ENCODE data around the gene MAPK12. TPM values are rescaled to one million over a fixed set of nuclear protein-coding genes. Genes with fewer than 3 reads are reported as not detected.

Gene MAPK12
- total and polyA plus RNA-seq, 4 donors = 0.83 to 2.8 (median 1.9) TPM

- no peaks in the 10 kb centered on the region for H3K36me3 ChIP-seq (ENCODE audit: control insufficient read depth in 4 of 4, insufficient read depth in 3 of 4, low read depth in 1 of 4, low read length in 3 of 4)
- peaks cover 32 to 80% (median 52%) of the 10 kb centered on the region in 4 donors for H3K4me1 ChIP-seq (ENCODE audit: control insufficient read depth in 4 of 4, insufficient read depth in 4 of 4, low read length in 3 of 4)
- 42% methylated on average over 11 of the region's 11 CpGs for whole genome bisulfite sequencing
- no peaks in the 10 kb centered on the region for H3K27me3 ChIP-seq (ENCODE audit: control insufficient read depth in 4 of 4, insufficient read depth in 4 of 4, low read length in 3 of 4)
- peak overlapping the region; percentile 75 to 85 for H3K27ac ChIP-seq (ENCODE audit: low read depth in 1 of 2, low read length in 2 of 2)
- no peak overlapping the region for H3K9ac ChIP-seq (ENCODE audit: low read depth in 1 of 2, low read length in 2 of 2)
- no peak for TF ChIP-seq REST (IDR thresholded peaks at IDR 0.05)
- no peak for TF ChIP-seq EGR1 (IDR thresholded peaks at IDR 0.05; ENCODE audit: low read depth in 2 of 2)
- TF ChIP-seq YY1 (IDR thresholded peaks at IDR 0.05) = no peak
- no peak for TF ChIP-seq ZBTB33 (IDR thresholded peaks at IDR 0.05)
- TF ChIP-seq, protein P1, sequence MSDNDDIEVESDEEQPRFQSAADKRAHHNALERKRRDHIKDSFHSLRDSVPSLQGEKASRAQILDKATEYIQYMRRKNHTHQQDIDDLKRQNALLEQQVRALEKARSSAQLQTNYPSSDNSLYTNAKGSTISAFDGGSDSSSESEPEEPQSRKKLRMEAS (IDR thresholded peaks at IDR 0.05) = no peak
- no peak for TF ChIP-seq TAF1 (conservative IDR thresholded peaks at IDR 0.05)
- TF ChIP-seq HNF4A (conservative IDR thresholded peaks at IDR 0.05) = no peak
- TF ChIP-seq FOXA1 (IDR thresholded peaks at IDR 0.05) = no peak
- no peak for TF ChIP-seq SP1 (IDR thresholded peaks at IDR 0.05)
- TF ChIP-seq FOXA2 (IDR thresholded peaks at IDR 0.05) = no peak
- no peak for DNase-seq (ENCODE audit: low spot score)
- no peak overlapping the region for H3K4me3 ChIP-seq (ENCODE audit: low read depth in 1 of 3, low read length in 3 of 3)
- no peaks in the 10 kb centered on the region for H3K9me3 ChIP-seq (ENCODE audit: control insufficient read depth in 4 of 4, low read length in 3 of 4)
Observed at GRCh38 chr22:50303848-50304527, 42.5 kb upstream of the MAPK12 start.

- TF ChIP-seq YY1 (IDR thresholded peaks at IDR 0.05) (no peak), RAD21 (IDR thresholded peaks at IDR 0.05) (no peak), EGR1 (IDR thresholded peaks at IDR 0.05; ENCODE audit: low read depth in 2 of 2) (no peak), CTCF (IDR thresholded peaks at IDR 0.05; ENCODE audit: low read depth, low read length, missing input control) (no peak), HNF4G (IDR thresholded peaks at IDR 0.05) (no peak), REST (IDR thresholded peaks at IDR 0.05) (no peak), NR2F2 (IDR thresholded peaks at IDR 0.05) (no peak), TAF1 (conservative IDR thresholded peaks at IDR 0.05) (no peak), ZBTB33 (IDR thresholded peaks at IDR 0.05) (no peak), SP1 (IDR thresholded peaks at IDR 0.05) (no peak), GABPA (IDR thresholded peaks at IDR 0.05 in 1 of 2, conservative IDR thresholded peaks at IDR 0.05 in 1 of 2) (no peak)
- TF ChIP-seq, protein P2, sequence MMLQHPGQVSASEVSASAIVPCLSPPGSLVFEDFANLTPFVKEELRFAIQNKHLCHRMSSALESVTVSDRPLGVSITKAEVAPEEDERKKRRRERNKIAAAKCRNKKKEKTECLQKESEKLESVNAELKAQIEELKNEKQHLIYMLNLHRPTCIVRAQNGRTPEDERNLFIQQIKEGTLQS (IDR thresholded peaks at IDR 0.05) = no peak
- TF ChIP-seq, protein P1 (IDR thresholded peaks at IDR 0.05) = no peak
- H3K27me3 ChIP-seq (ENCODE audit: control insufficient read depth in 4 of 4, insufficient read depth in 4 of 4, low read length in 3 of 4) = no peaks in the 10 kb centered on the region
- H3K27ac ChIP-seq (ENCODE audit: low read depth in 1 of 2, low read length in 2 of 2) = peak overlapping the region; percentile 75 to 85
- peaks cover 32 to 81% (median 57%) of the 10 kb centered on the region in 4 donors for H3K4me1 ChIP-seq (ENCODE audit: control insufficient read depth in 4 of 4, insufficient read depth in 4 of 4, low read length in 3 of 4)
- WGBS = 77% methylated on average over 7 of the region's 7 CpGs
- no peak overlapping the region for H3K4me3 ChIP-seq (ENCODE audit: low read depth in 1 of 3, low read length in 3 of 3)
- no peak for DNase-seq (ENCODE audit: low spot score)
- H3K9ac ChIP-seq (ENCODE audit: low read depth in 1 of 2, low read length in 2 of 2) = peak overlapping the region in 1 of 2 donors; percentile 22
- H3K36me3 ChIP-seq (ENCODE audit: control insufficient read depth in 4 of 4, insufficient read depth in 3 of 4, low read depth in 1 of 4, low read length in 3 of 4) = no peaks in the 10 kb centered on the region
- H3K9me3 ChIP-seq (ENCODE audit: control insufficient read depth in 4 of 4, low read length in 3 of 4) = no peaks in the 10 kb centered on the region
Observed at GRCh38 chr22:50303515-50303847, 42.0 kb upstream of the MAPK12 start.

Measured in liver (tissue), 9 donors.